A549 (cell line): Measurements from ENCODE around the gene HIF1AN. TPM values are rescaled to one million over a fixed set of nuclear protein-coding genes. Genes with fewer than 3 reads are reported as not detected.

Experiments
- ATAC-seq, 2 experiments: fragments of 200-7000 bp in 1 of 2; fragments of >200 bp in 1 of 2; cut with Nextera tagmentation in 1 of 2; cut with Tn5 transposase in 1 of 2; 3 replicates each; pipeline versions ENCODE4 v1.8.0 to v1.9.1; 2018 to 2020; ENCODE audit warnings: mild to moderate bottlenecking in 1 of 2, moderate library complexity in 1 of 2
- CTCF ChIA-PET: fragments of 300-600 bp; sonication (Branson Sonifier 250); formaldehyde crosslinking; extraction: SDS; loops from one replicate; lab custom pipeline; 2021; ENCODE audit warnings: antibody characterized with exemption, inconsistent platforms; lab: Yijun Ruan, JAX
- POLR2A ChIA-PET: fragments of 350-600 bp; formaldehyde crosslinking; extraction: SDS; loops from one replicate; lab custom pipeline; 2021; ENCODE audit warnings: antibody characterized with exemption, inconsistent platforms; lab: Yijun Ruan, JAX
- DNase-seq, 2 experiments: peaks; one replicate each; pipeline versions ENCODE4 v3.0.0 to v3.0.0-alpha.2; 2011 to 2016; ENCODE audit warnings: low read depth in 1 of 2, low spot score in 1 of 2
- FAIRE-seq: peaks from 2 replicates; lab custom pipeline; 2011; peaks lifted over from hg19 to GRCh38; lab: Jason Lieb, UNC
- H3K27ac ChIP-seq, 2 experiments: fragments of >200 bp; sonication (Bioruptor Twin); formaldehyde crosslinking; 3 replicates each; pipeline ENCODE4 v1.5.1; 2016 to 2017
- H3K4me1 ChIP-seq: fragments of >200 bp; sonication (Bioruptor Twin); formaldehyde crosslinking; 3 replicates; pipeline ENCODE4 v1.6.1; 2016
- H3K4me2 ChIP-seq: fragments of >200 bp; sonication (Bioruptor Twin); formaldehyde crosslinking; 3 replicates; pipeline ENCODE4 v1.6.1; 2016
- H3K4me3 ChIP-seq: fragments of >200 bp; sonication (Bioruptor Twin); formaldehyde crosslinking; 3 replicates; pipeline ENCODE4 v1.5.1; 2016
- H3K9me3 ChIP-seq: fragments of >200 bp; sonication (Bioruptor Twin); formaldehyde crosslinking; 3 replicates; pipeline ENCODE4 v1.6.1; 2016
- CBX2 ChIP-seq: fragments of 200-600 bp; sonication (generic); IDR thresholded peaks from 2 replicates; pipeline ENCODE4 v1.6.1; 2016; ENCODE audit warnings: low read depth, mild to moderate bottlenecking, borderline replicate concordance
- CEBPB ChIP-seq, 2 experiments: fragments of >200 bp in 1 of 2; sonication (Bioruptor Twin) in 1 of 2; formaldehyde crosslinking in 1 of 2; IDR thresholded peaks; 2 replicates each; pipeline ENCODE4 v1.6.1; 2012 to 2016
- EHF ChIP-seq: fragments of 250-450 bp; sonication (Bioruptor Pico); IDR thresholded peaks from 2 replicates; pipeline ENCODE4 v1.5.0; 2020; ENCODE audit warnings: mild to moderate bottlenecking
- EP300 ChIP-seq, 2 experiments: fragments of >200 bp; sonication (Bioruptor Twin); formaldehyde crosslinking; IDR thresholded peaks; 2 replicates in 1 of 2; 3 replicates in 1 of 2; pipeline ENCODE4 v1.6.1; 2016 to 2017
- ESRRA ChIP-seq: fragments of 150-350 bp; IDR thresholded peaks from 2 replicates; pipeline ENCODE4 v1.6.1; 2014; ENCODE audit warnings: mild to moderate bottlenecking, low read length, borderline replicate concordance
- FOSL2 ChIP-seq, 2 experiments: fragments of 450-650 bp in 1 of 2; fragments of >200 bp in 1 of 2; sonication (Bioruptor Twin) in 1 of 2; formaldehyde crosslinking; IDR thresholded peaks; 2 replicates each; pipeline versions ENCODE4 v1.5.0 to v1.6.1; 2016 to 2020; ENCODE audit warnings: mild to moderate bottlenecking in 1 of 2, moderate library complexity in 1 of 2
- GATA3 ChIP-seq: IDR thresholded peaks from 2 replicates; pipeline ENCODE4 v1.6.1; 2012; ENCODE audit warnings: borderline replicate concordance
- HMGXB4 ChIP-seq: fragments of 250-450 bp; sonication (Bioruptor Pico); IDR thresholded peaks from 2 replicates; pipeline ENCODE4 v1.5.0; 2021; ENCODE audit warnings: mild to moderate bottlenecking, moderate library complexity, borderline replicate concordance
- HOXA7 ChIP-seq: fragments of 250-450 bp; sonication (Bioruptor Pico); IDR thresholded peaks from 2 replicates; pipeline ENCODE4 v1.5.0; 2020; ENCODE audit warnings: mild to moderate bottlenecking, moderate library complexity
- JUN ChIP-seq, 2 experiments: fragments of >200 bp; sonication (Bioruptor Twin); formaldehyde crosslinking; IDR thresholded peaks; 2 replicates in 1 of 2; 3 replicates in 1 of 2; pipeline ENCODE4 v1.6.1; 2016 to 2017
- MAX ChIP-seq: IDR thresholded peaks from 2 replicates; pipeline ENCODE4 v1.6.1; 2012
- MYC ChIP-seq: IDR thresholded peaks from 2 replicates; pipeline ENCODE4 v1.6.1; 2012; ENCODE audit warnings: mild to moderate bottlenecking, inconsistent platforms, low read length, improper control_type of control experiment, borderline replicate concordance
- NPAS2 ChIP-seq: fragments of 250-450 bp; sonication (Bioruptor Pico); IDR thresholded peaks from 2 replicates; pipeline ENCODE4 v1.8.0; 2022; ENCODE audit warnings: mild to moderate bottlenecking, moderate library complexity, borderline replicate concordance
- NR3C1 ChIP-seq: fragments of >200 bp; sonication (Bioruptor Twin); formaldehyde crosslinking; IDR thresholded peaks from 3 replicates; pipeline ENCODE4 v1.6.1; 2017
- PBX3 ChIP-seq: IDR thresholded peaks from 2 replicates; pipeline ENCODE4 v1.6.1; 2012
- RARB ChIP-seq: fragments of 250-450 bp; sonication (Bioruptor Pico); IDR thresholded peaks from 2 replicates; pipeline ENCODE4 v1.8.0; 2021; ENCODE audit warnings: mild to moderate bottlenecking, moderate library complexity
- RCOR1 ChIP-seq: fragments of 150-350 bp; IDR thresholded peaks from 2 replicates; pipeline ENCODE4 v1.6.1; 2014; ENCODE audit warnings: antibody characterized with exemption, low read length, low read depth
- ZC3H11A ChIP-seq: fragments of 450-650 bp; IDR thresholded peaks from 2 replicates; pipeline ENCODE4 v1.6.1; 2014; ENCODE audit warnings: antibody characterized with exemption, mild to moderate bottlenecking
- WGBS: methylation state at CpG from one replicate; pipeline ENCODE4 v1.1.6; 2017; ENCODE audit errors: missing lambda C conversion rate; 5-methylcytosine and 5-hydroxymethylcytosine counted together
- polyA plus RNA-seq, 4 experiments: library from polyadenylated mRNA; depleted of rRNA in 3 of 4; stranded (reverse); fragments of >200 nt; fragmentation: RNase III in 1 of 4; extraction: RNeasy Plus Mini Kit Qiagen cat#74134 plus additional on column Dnase treatment in 1 of 4; gene quantifications; 2 replicates in 3 of 4; 3 replicates in 1 of 4; pipeline ENCODE4 v1.2.3, GENCODE V29; 2011 to 2017
- TF ChIP-seq, protein P1 (sequence below): fragments of 150-350 bp; IDR thresholded peaks from 2 replicates; pipeline ENCODE4 v1.6.1; 2014; ENCODE audit warnings: low read depth, mild to moderate bottlenecking, low read length
- TF ChIP-seq, protein P2 (sequence below): fragments of >200 bp; sonication (Bioruptor Twin); formaldehyde crosslinking; IDR thresholded peaks from 3 replicates; pipeline ENCODE4 v1.6.1; 2016

HIF1AN gene
- polyA plus RNA-seq, 2 of the 4 experiments (the other 2 are of a cell fraction): 15.3 to 21.6 TPM

GRCh38 chr10:100504096-100504495 is 31.6 kb upstream of the HIF1AN start:
- WGBS: 83% methylated on average over 5 of the region's 5 CpGs
- no peak for ATAC-seq
- ChIA-PET POLR2A (no interaction called here), CTCF (interaction anchor here (1.0 to 23.5 kb wide), 5 partner anchors 9 to 164 kb away, joined by 4 to 381 read pairs (median 267); partner anchors contain the start of genes SCD and SEC31B)
- Histone ChIP-seq H3K27ac (no peak overlapping the region), H3K9me3 (no peaks in the 10 kb centered on the region), H3K4me3 (no peak overlapping the region), H3K4me2 (no peak overlapping the region), H3K4me1 (peaks cover 10% of the 10 kb centered on the region; the same call in 2 of the 3 replicates)
- no peak for FAIRE-seq
- TF ChIP-seq ZC3H11A (no peak), FOSL2 (IDR thresholded peaks at IDR 0.05) (no peak), FOSL2 (CRISPR knock-in tag; IDR thresholded peaks at IDR 0.05) (no peak), NR3C1 (no peak)
- no peak for DNase-seq

DNA sequence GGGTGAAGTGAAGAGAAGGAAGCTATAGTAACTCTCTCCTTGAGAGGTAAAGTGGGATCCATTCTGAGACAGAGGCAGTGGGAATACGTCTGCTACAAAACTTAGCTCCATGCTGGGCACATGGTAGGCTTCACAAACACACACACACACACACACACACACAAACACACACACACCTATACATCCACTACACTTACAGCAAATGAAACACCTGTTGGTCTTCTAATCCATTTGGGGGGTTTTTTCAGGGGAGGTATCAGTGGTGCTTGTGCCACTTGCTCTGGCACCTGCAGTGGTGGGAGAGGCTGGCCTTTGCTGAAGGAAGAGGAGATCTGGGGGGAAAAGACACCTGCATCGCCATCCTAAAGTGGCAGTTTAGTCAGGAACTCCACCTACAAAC is 30.6 kb upstream of the HIF1AN start:
- DNase-seq: no peak

More for the DNA sequence above, 30.6 kb upstream of the HIF1AN start:
- no peak for ATAC-seq
- Histone ChIP-seq H3K4me1 (peaks cover 10% of the 10 kb centered on the region; the same call in 2 of the 3 replicates), H3K9me3 (no peaks in the 10 kb centered on the region), H3K4me2 (no peak overlapping the region), H3K27ac (no peak overlapping the region), H3K4me3 (no peak overlapping the region)
- CTCF ChIA-PET: interaction anchor here (2.3 to 23.5 kb wide), 4 partner anchors 14 to 165 kb away, joined by 9 to 381 read pairs (median 310); partner anchors contain the start of genes SCD and SEC31B
- no peak for FAIRE-seq
- TF ChIP-seq ESRRA (no peak), NPAS2 (CRISPR knock-in tag) (no peak), HOXA7 (CRISPR knock-in tag) (no peak), HMGXB4 (CRISPR knock-in tag) (no peak), RCOR1 (no peak), EP300 (IDR thresholded peaks at IDR 0.05) (no peak), CBX2 (no peak), PBX3 (no peak), RARB (CRISPR knock-in tag) (no peak), MAX (no peak), GATA3 (no peak), JUN (IDR thresholded peaks at IDR 0.05) (no peak), MYC (no peak), EHF (no peak), CEBPB (IDR thresholded peaks at IDR 0.05) (no peak)
- TF ChIP-seq, protein P1, sequence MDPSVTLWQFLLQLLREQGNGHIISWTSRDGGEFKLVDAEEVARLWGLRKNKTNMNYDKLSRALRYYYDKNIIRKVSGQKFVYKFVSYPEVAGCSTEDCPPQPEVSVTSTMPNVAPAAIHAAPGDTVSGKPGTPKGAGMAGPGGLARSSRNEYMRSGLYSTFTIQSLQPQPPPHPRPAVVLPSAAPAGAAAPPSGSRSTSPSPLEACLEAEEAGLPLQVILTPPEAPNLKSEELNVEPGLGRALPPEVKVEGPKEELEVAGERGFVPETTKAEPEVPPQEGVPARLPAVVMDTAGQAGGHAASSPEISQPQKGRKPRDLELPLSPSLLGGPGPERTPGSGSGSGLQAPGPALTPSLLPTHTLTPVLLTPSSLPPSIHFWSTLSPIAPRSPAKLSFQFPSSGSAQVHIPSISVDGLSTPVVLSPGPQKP: no peak
- TF ChIP-seq, protein P2, sequence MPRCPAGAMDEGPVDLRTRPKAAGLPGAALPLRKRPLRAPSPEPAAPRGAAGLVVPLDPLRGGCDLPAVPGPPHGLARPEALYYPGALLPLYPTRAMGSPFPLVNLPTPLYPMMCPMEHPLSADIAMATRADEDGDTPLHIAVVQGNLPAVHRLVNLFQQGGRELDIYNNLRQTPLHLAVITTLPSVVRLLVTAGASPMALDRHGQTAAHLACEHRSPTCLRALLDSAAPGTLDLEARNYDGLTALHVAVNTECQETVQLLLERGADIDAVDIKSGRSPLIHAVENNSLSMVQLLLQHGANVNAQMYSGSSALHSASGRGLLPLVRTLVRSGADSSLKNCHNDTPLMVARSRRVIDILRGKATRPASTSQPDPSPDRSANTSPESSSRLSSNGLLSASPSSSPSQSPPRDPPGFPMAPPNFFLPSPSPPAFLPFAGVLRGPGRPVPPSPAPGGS: no peak
- 84% methylated on average over 2 of the region's 2 CpGs for WGBS
- POLR2A ChIA-PET: no interaction called here
